ENCODE data around the gene GREB1. TPM values are rescaled to one million over a fixed set of nuclear protein-coding genes. Genes with fewer than 3 reads are reported as not detected.

The GREB1 gene
- total RNA-seq, 1 experiment from 2014 or later = 0.62 TPM

GRCh38 chr2:11577101-11577883 lies 43.4 kb downstream of the GREB1 start:
- intact Hi-C loops (cut with micrococcal nuclease) = no loop called here
- H4K20me1 ChIP-seq (ENCODE audit: low read length) = no peaks in the 10 kb centered on the region
- H3K9me3 ChIP-seq (ENCODE audit: low read length) = no peaks in the 10 kb centered on the region
- no peaks in the 10 kb centered on the region for H3K27me3 ChIP-seq (ENCODE audit: low read length)
- DNase-seq (no peak), ATAC-seq (no peak)
- no peak overlapping the region for H3K4me3 ChIP-seq (ENCODE audit: low read length)
- H3K36me3 ChIP-seq (ENCODE audit: low read depth, low read length) = no peaks in the 10 kb centered on the region
- H3K9ac ChIP-seq (ENCODE audit: low read length) = no peak overlapping the region
- H2AFZ ChIP-seq (ENCODE audit: low read length) = no peak overlapping the region
- H3F3A ChIP-seq (ENCODE audit: low read length, unreplicated experiment) = no peaks in the 10 kb centered on the region
- no peaks in the 10 kb centered on the region for H3K4me1 ChIP-seq (ENCODE audit: insufficient read depth, low read length)
- no peak overlapping the region for H3K27ac ChIP-seq (ENCODE audit: low read length)
- no peaks in the 10 kb centered on the region for H3K9me2 ChIP-seq (replicated peaks; ENCODE audit: low read length)
- H3K4me2 ChIP-seq (ENCODE audit: low read length) = no peak overlapping the region
- no peaks in the 10 kb centered on the region for H3K79me2 ChIP-seq (ENCODE audit: low read length)
- no TSS peak for BruUV-seq (replicated peaks)
- ChIA-PET CTCF (no interaction called here), POLR2A (ENCODE audit: unreplicated experiment) (no interaction called here)
- TF ChIP-seq EZH2phosphoT487 (IDR thresholded peaks at IDR 0.05; ENCODE audit: borderline replicate concordance, low read length) (no peak), EZH2 (IDR thresholded peaks at IDR 0.05; ENCODE audit: low read length, unreplicated experiment) (no peak), CTCF (conservative IDR thresholded peaks at IDR 0.05; ENCODE audit: low read depth, low read length) (no peak)

GRCh38 chr2:11578081-11578948 lies 44.5 kb downstream of the GREB1 start:
- BruUV-seq (replicated peaks) = no TSS peak
- H3K9me3 ChIP-seq (ENCODE audit: low read length) = no peaks in the 10 kb centered on the region
- ChIA-PET CTCF (no interaction called here), POLR2A (ENCODE audit: unreplicated experiment) (no interaction called here)
- intact Hi-C loops (cut with micrococcal nuclease) = no loop called here
- ATAC-seq (no peak), DNase-seq (no peak)
- no peak overlapping the region for H3K27ac ChIP-seq (ENCODE audit: low read length)
- H3K9me2 ChIP-seq (replicated peaks; ENCODE audit: low read length) = no peaks in the 10 kb centered on the region
- no peaks in the 10 kb centered on the region for H3K79me2 ChIP-seq (ENCODE audit: low read length)
- no peak overlapping the region for H3K4me2 ChIP-seq (ENCODE audit: low read length)
- no peaks in the 10 kb centered on the region for H3K27me3 ChIP-seq (ENCODE audit: low read length)
- H3K4me1 ChIP-seq (ENCODE audit: insufficient read depth, low read length) = no peaks in the 10 kb centered on the region
- no peak overlapping the region for H2AFZ ChIP-seq (ENCODE audit: low read length)
- H3K9ac ChIP-seq (ENCODE audit: low read length) = no peak overlapping the region
- H3F3A ChIP-seq (ENCODE audit: low read length, unreplicated experiment) = no peaks in the 10 kb centered on the region
- H4K20me1 ChIP-seq (ENCODE audit: low read length) = no peaks in the 10 kb centered on the region
- H3K4me3 ChIP-seq (ENCODE audit: low read length) = no peak overlapping the region
- TF ChIP-seq EZH2phosphoT487 (IDR thresholded peaks at IDR 0.05; ENCODE audit: borderline replicate concordance, low read length) = no peak
- TF ChIP-seq CTCF (conservative IDR thresholded peaks at IDR 0.05; ENCODE audit: low read depth, low read length) = no peak
- no peak for TF ChIP-seq EZH2 (IDR thresholded peaks at IDR 0.05; ENCODE audit: low read length, unreplicated experiment)
- H3K36me3 ChIP-seq (ENCODE audit: low read depth, low read length) = no peaks in the 10 kb centered on the region
